H9 (cell line): ENCODE measurements around the gene MEGF9. TPM values are rescaled to one million over a fixed set of nuclear protein-coding genes. Genes with fewer than 3 reads are reported as not detected.

ENCODE experiments used
- DNase-seq: peaks from one replicate; pipeline ENCODE4 v3.0.0-alpha.2; 2017
- H2AFZ ChIP-seq: one replicate; pipeline ENCODE4 v1.6.1; 2013; ENCODE audit warnings: mild to moderate bottlenecking, low read length, control low read depth, moderate library complexity
- H2AK5ac ChIP-seq: 2 replicates; pipeline ENCODE4 v1.6.1; 2013; ENCODE audit warnings: low read length, control low read depth, mixed read lengths; ENCODE audit not compliant: insufficient read length
- H2BK120ac ChIP-seq: one replicate; pipeline ENCODE4 v1.6.1; 2013; ENCODE audit warnings: low read depth, mild to moderate bottlenecking, low read length, control low read depth, inconsistent platforms; ENCODE audit not compliant: poor library complexity, severe bottlenecking
- H2BK12ac ChIP-seq: 2 replicates; pipeline ENCODE4 v1.6.1; 2013; ENCODE audit warnings: low read length, control low read depth, mixed read lengths, low read depth; ENCODE audit not compliant: insufficient read length
- H2BK15ac ChIP-seq: 2 replicates; pipeline ENCODE4 v1.6.1; 2013; ENCODE audit warnings: low read depth, low read length, control low read depth
- H2BK20ac ChIP-seq: one replicate; pipeline ENCODE4 v1.6.1; 2013; ENCODE audit warnings: low read depth, mild to moderate bottlenecking, low read length, control low read depth, inconsistent platforms; ENCODE audit not compliant: poor library complexity, severe bottlenecking
- H2BK5ac ChIP-seq: 2 replicates; pipeline ENCODE4 v1.6.1; 2013; ENCODE audit warnings: low read length, control low read depth, mixed read lengths; ENCODE audit not compliant: insufficient read length
- H3K14ac ChIP-seq: 2 replicates; pipeline ENCODE4 v1.6.1; 2013; ENCODE audit warnings: low read length, control low read depth; ENCODE audit not compliant: insufficient read depth
- H3K18ac ChIP-seq: 2 replicates; pipeline ENCODE4 v1.6.1; 2013; ENCODE audit warnings: low read depth, mild to moderate bottlenecking, mixed read lengths, low read length, control low read depth; ENCODE audit not compliant: insufficient read length
- H3K23ac ChIP-seq: 2 replicates; pipeline ENCODE4 v1.6.1; 2013; ENCODE audit warnings: low read length, control low read depth, mixed read lengths, low read depth; ENCODE audit not compliant: insufficient read length
- H3K23me2 ChIP-seq: 2 replicates; pipeline ENCODE4 v1.6.1; 2013; ENCODE audit warnings: low read depth, mild to moderate bottlenecking, mixed read lengths, low read length, control low read depth; ENCODE audit not compliant: insufficient read length, poor library complexity, severe bottlenecking
- H3K27ac ChIP-seq: 2 replicates; pipeline ENCODE4 v1.5.1; 2013; ENCODE audit warnings: low read length, control low read depth, mixed read lengths, low read depth; ENCODE audit not compliant: insufficient read length
- H3K27me3 ChIP-seq: 2 replicates; pipeline ENCODE4 v1.6.1; 2013; ENCODE audit warnings: low read length, control low read depth, inconsistent platforms; ENCODE audit not compliant: insufficient read depth
- H3K4ac ChIP-seq: 2 replicates; pipeline ENCODE4 v1.6.1; 2013; ENCODE audit warnings: low read depth, mild to moderate bottlenecking, control low read depth, inconsistent platforms, low read length, moderate library complexity
- H3K4me1 ChIP-seq: 2 replicates; pipeline ENCODE4 v1.6.1; 2013; ENCODE audit warnings: low read length, control low read depth, inconsistent platforms; ENCODE audit not compliant: insufficient read depth
- H3K4me2 ChIP-seq: 2 replicates; pipeline ENCODE4 v1.6.1; 2013; ENCODE audit warnings: low read length, control low read depth, mixed read lengths; ENCODE audit not compliant: insufficient read length, insufficient read depth
- H3K56ac ChIP-seq: 2 replicates; pipeline ENCODE4 v1.6.1; 2013; ENCODE audit warnings: low read depth, mild to moderate bottlenecking, mixed read lengths, low read length, control low read depth; ENCODE audit not compliant: insufficient read length
- H3K79me1 ChIP-seq: 2 replicates; pipeline ENCODE4 v1.6.1; 2013; ENCODE audit warnings: low read depth, mild to moderate bottlenecking, moderate library complexity, low read length, control low read depth, inconsistent platforms; ENCODE audit not compliant: insufficient read depth, poor library complexity, severe bottlenecking
- H3K79me2 ChIP-seq: 2 replicates; pipeline ENCODE4 v1.6.1; 2013; ENCODE audit warnings: low read length, control low read depth, inconsistent platforms; ENCODE audit not compliant: insufficient read depth
- H3K9ac ChIP-seq: 2 replicates; pipeline ENCODE4 v1.6.1; 2013; ENCODE audit warnings: low read length, control low read depth, mixed read lengths; ENCODE audit not compliant: insufficient read length; ENCODE audit errors: extremely low read depth
- H3K9me3 ChIP-seq: one replicate; pipeline ENCODE4 v1.6.1; 2013; ENCODE audit warnings: low read depth, low read length, inconsistent platforms; ENCODE audit not compliant: control insufficient read depth
- H3T11ph ChIP-seq: one replicate; pipeline ENCODE4 v1.6.1; 2013; ENCODE audit warnings: mild to moderate bottlenecking, low read length, control low read depth, inconsistent platforms
- H4K20me1 ChIP-seq: one replicate; pipeline ENCODE4 v1.6.1; 2013; ENCODE audit not compliant: control insufficient read depth, insufficient read length, insufficient read depth
- H4K5ac ChIP-seq: 2 replicates; pipeline ENCODE4 v1.6.1; 2013; ENCODE audit warnings: low read depth, mild to moderate bottlenecking, mixed read lengths, low read length, control low read depth; ENCODE audit not compliant: insufficient read length
- H4K8ac ChIP-seq: replicated peaks from 2 replicates; pipeline ENCODE4 v1.6.1; 2013; ENCODE audit warnings: low read length, control low read depth, mixed read lengths, low read depth; ENCODE audit not compliant: insufficient read length
- H4K91ac ChIP-seq: 2 replicates; pipeline ENCODE4 v1.6.1; 2013; ENCODE audit warnings: low read depth, mild to moderate bottlenecking, moderate library complexity, mixed read lengths, low read length, control low read depth; ENCODE audit not compliant: insufficient read length
- H3K27ac Mint-ChIP-seq, 3 experiments: 2 replicates in 2 of 3; 3 replicates in 1 of 3; pipeline ENCODE4 v1.8.0; 2020 to 2021; ENCODE audit warnings: mixed read lengths in 3 of 3, mild to moderate bottlenecking in 1 of 3, moderate library complexity in 1 of 3
- H3K27me3 Mint-ChIP-seq: 2 replicates; pipeline ENCODE4 v1.8.0; 2021; ENCODE audit warnings: low read depth, mild to moderate bottlenecking, moderate library complexity, mixed read lengths
- H3K36me3 Mint-ChIP-seq, 3 experiments: 2 replicates in 2 of 3; 3 replicates in 1 of 3; pipeline ENCODE4 v1.8.0; 2020 to 2021; ENCODE audit warnings: low read depth in 3 of 3, mixed read lengths in 3 of 3; ENCODE audit not compliant: insufficient read depth in 1 of 3
- H3K4me1 Mint-ChIP-seq, 2 experiments: 2 replicates each; pipeline ENCODE4 v1.8.0; 2020; ENCODE audit warnings: mixed read lengths in 2 of 2
- H3K4me3 Mint-ChIP-seq, 2 experiments: 2 replicates in 1 of 2; 3 replicates in 1 of 2; pipeline ENCODE4 v1.8.0; 2020 to 2021; ENCODE audit warnings: mild to moderate bottlenecking in 2 of 2, mixed read lengths in 2 of 2, moderate library complexity in 1 of 2
- H3K9me3 Mint-ChIP-seq, 2 experiments: 2 replicates in 1 of 2; 3 replicates in 1 of 2; pipeline ENCODE4 v1.8.0; 2020; ENCODE audit warnings: mild to moderate bottlenecking in 2 of 2, mixed read lengths in 2 of 2, moderate library complexity in 1 of 2
- CTCF ChIP-seq: fragments of 200-600 bp; sonication (generic); conservative IDR thresholded peaks from 3 replicates; pipeline ENCODE4 v1.8.0; 2021; ENCODE audit warnings: antibody characterized with exemption, mild to moderate bottlenecking
- WGBS: extraction: QIAGEN DNeasy Blood & Tissue Kit; methylation state at CpG from one replicate; pipeline ENCODE4 v1.1.7; 2013; ENCODE audit warnings: missing lambda C conversion rate, low lambda C conversion rate, mixed read lengths; ENCODE audit not compliant: insufficient read length; ENCODE audit errors: extremely low coverage; 5-methylcytosine and 5-hydroxymethylcytosine counted together
- total RNA-seq: library from RNA; stranded (reverse); gene quantifications from 2 replicates; pipeline ENCODE4 v1.2.1, GENCODE V29; 2021

MEGF9 gene
- total RNA-seq, 1 experiment from 2014 or later: 0.94 TPM

DNA sequence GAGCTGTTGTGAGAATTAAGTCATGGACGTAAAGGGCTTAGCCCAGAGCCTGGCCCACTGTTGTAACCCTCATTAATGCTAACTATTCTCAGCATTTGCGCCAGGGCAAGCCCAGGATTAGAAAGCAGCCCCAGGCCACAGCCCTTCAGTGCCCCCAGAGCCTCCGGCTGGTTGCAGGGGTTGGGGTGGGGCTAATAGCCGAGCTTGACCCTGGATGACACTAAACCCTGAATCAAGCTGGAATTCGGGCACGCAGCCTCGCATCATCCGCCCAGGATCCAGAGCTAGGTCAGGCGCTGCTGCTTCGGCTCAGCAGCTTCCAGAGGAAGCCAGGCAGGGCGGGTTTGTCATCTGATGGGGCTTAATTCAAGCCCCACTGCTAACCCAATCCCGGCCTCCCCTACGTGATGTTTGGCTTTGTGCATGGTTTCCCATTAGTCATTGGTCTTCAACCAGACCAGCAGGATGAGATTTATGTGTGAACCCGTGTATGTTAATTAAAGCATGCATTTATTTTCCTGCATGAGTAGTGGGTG is 1.2 kb upstream of the MEGF9 start:
- no peak overlapping the region for H3T11ph ChIP-seq
- no peak overlapping the region for H3K9ac ChIP-seq
- H4K20me1 ChIP-seq: no peaks in the 10 kb centered on the region
- H2BK5ac ChIP-seq: no peak overlapping the region
- peak overlapping the region; percentile 80 to 88 for H3K4me3 Mint-ChIP-seq
- H3K79me2 ChIP-seq: no peaks in the 10 kb centered on the region
- H2BK15ac ChIP-seq: no peak overlapping the region
- H2AK5ac ChIP-seq: no peak overlapping the region
- no peak overlapping the region; the same call in 1 of the 2 replicates for H3K14ac ChIP-seq
- no peak overlapping the region for H2AFZ ChIP-seq
- H3K27me3 ChIP-seq: peaks cover 13% of the 10 kb centered on the region; the same call in 1 of the 2 replicates
- TF ChIP-seq CTCF: no peak
- H3K27ac ChIP-seq: no peak overlapping the region
- peaks cover 14 to 28% of the 10 kb centered on the region in 2 experiments for H3K4me1 Mint-ChIP-seq
- H3K9me3 Mint-ChIP-seq: no peaks in the 10 kb centered on the region
- no peak overlapping the region for H4K91ac ChIP-seq
- H3K56ac ChIP-seq: no peak overlapping the region
- H4K5ac ChIP-seq: no peak overlapping the region
- no peak overlapping the region for H3K4ac ChIP-seq
- H3K18ac ChIP-seq: no peak overlapping the region
- H3K23ac ChIP-seq: no peak overlapping the region
- H4K8ac ChIP-seq: no peak overlapping the region
- no peaks in the 10 kb centered on the region for H3K79me1 ChIP-seq
- peaks cover 10% of the 10 kb centered on the region for H3K23me2 ChIP-seq
- no CpG with 5 or more reads among the region's 14 CpGs for WGBS
- no peak overlapping the region for H2BK20ac ChIP-seq
- peaks cover 32% of the 10 kb centered on the region for H3K27me3 Mint-ChIP-seq
- H2BK120ac ChIP-seq: no peak overlapping the region
- DNase-seq: peak; percentile 74
- no peaks in the 10 kb centered on the region for H3K9me3 ChIP-seq
- H3K36me3 Mint-ChIP-seq: no peaks in the 10 kb centered on the region
- peak overlapping the region; percentile 22 for H3K4me2 ChIP-seq
- H3K4me1 ChIP-seq: no peaks in the 10 kb centered on the region
- H2BK12ac ChIP-seq: no peak overlapping the region
- H3K27ac Mint-ChIP-seq: no peak overlapping the region
